WTC11 (cell line): ENCODE results near the gene C20orf144. TPM values are rescaled to one million over a fixed set of nuclear protein-coding genes. Genes with fewer than 3 reads are reported as not detected.

Source experiments
- ATAC-seq: fragments of 200-7000 bp; cut with Tn5 transposase; 2 replicates; pipeline ENCODE4 v1.10.0; 2021; ENCODE audit warnings: mild to moderate bottlenecking, moderate library complexity
- CTCF ChIA-PET: fragments of 300-600 bp; sonication (Branson Sonifier 250); formaldehyde crosslinking; loops from one replicate; lab custom pipeline; 2021; ENCODE audit warnings: antibody characterized with exemption; lab: Charles Lee
- POLR2A ChIA-PET: fragments of 350-600 bp; sonication (Branson Sonifier 250); formaldehyde crosslinking; loops from one replicate; lab custom pipeline; 2021; ENCODE audit warnings: antibody characterized with exemption; lab: Charles Lee
- DNase-seq: peaks from one replicate; pipeline ENCODE4 v3.0.0; 2021; ENCODE audit warnings: low spot score
- H3K27ac Mint-ChIP-seq: 2 replicates; pipeline ENCODE4 v1.8.0; 2021; ENCODE audit warnings: mixed read lengths
- H3K27me3 Mint-ChIP-seq: 2 replicates; pipeline ENCODE4 v1.8.0; 2021; ENCODE audit warnings: low read depth, mild to moderate bottlenecking, moderate library complexity, mixed read lengths
- H3K36me3 Mint-ChIP-seq: 2 replicates; pipeline ENCODE4 v1.8.0; 2021; ENCODE audit warnings: mixed read lengths
- H3K4me1 Mint-ChIP-seq: 2 replicates; pipeline ENCODE4 v1.8.0; 2022; ENCODE audit warnings: mixed read lengths
- H3K4me3 Mint-ChIP-seq: 2 replicates; pipeline ENCODE4 v1.8.0; 2021; ENCODE audit warnings: mild to moderate bottlenecking, moderate library complexity, mixed read lengths
- H3K9me3 Mint-ChIP-seq: 2 replicates; pipeline ENCODE4 v1.8.0; 2021; ENCODE audit warnings: mixed read lengths
- CREB1 ChIP-seq: sonication (generic); formaldehyde crosslinking; IDR thresholded peaks from 2 replicates; pipeline ENCODE4 v1.8.0; 2023; ENCODE audit warnings: mild to moderate bottlenecking, missing genetic modification reagents
- CREM ChIP-seq: sonication (generic); formaldehyde crosslinking; IDR thresholded peaks from 2 replicates; pipeline ENCODE4 v1.8.1; 2022; ENCODE audit warnings: mild to moderate bottlenecking, missing genetic modification reagents, moderate library complexity
- GABPB1 ChIP-seq: sonication (generic); formaldehyde crosslinking; IDR thresholded peaks from 2 replicates; pipeline ENCODE4 v1.8.1; 2023; ENCODE audit warnings: mild to moderate bottlenecking, missing genetic modification reagents
- GTF2I ChIP-seq: fragments of 250-450 bp; sonication (Bioruptor Pico); conservative IDR thresholded peaks from 2 replicates; pipeline ENCODE4 v1.4.0; 2021; ENCODE audit warnings: mild to moderate bottlenecking
- HMGA2 ChIP-seq: fragments of 250-450 bp; sonication (Bioruptor Pico); IDR thresholded peaks from 2 replicates; pipeline ENCODE4 v1.4.0; 2021; ENCODE audit warnings: mild to moderate bottlenecking, moderate library complexity
- KAT7 ChIP-seq: sonication (generic); formaldehyde crosslinking; IDR thresholded peaks from 2 replicates; pipeline ENCODE4 v1.8.1; 2023; ENCODE audit warnings: missing genetic modification reagents, mild to moderate bottlenecking, borderline replicate concordance
- NFYB ChIP-seq: sonication (generic); formaldehyde crosslinking; conservative IDR thresholded peaks from 2 replicates; pipeline ENCODE4 v1.8.0; 2022; ENCODE audit warnings: low read depth, missing genetic modification reagents
- NR1H2 ChIP-seq: sonication (generic); formaldehyde crosslinking; IDR thresholded peaks from 2 replicates; pipeline ENCODE4 v1.9.0; 2021; ENCODE audit warnings: mild to moderate bottlenecking, moderate library complexity, missing genetic modification reagents
- RELA ChIP-seq: sonication (generic); formaldehyde crosslinking; IDR thresholded peaks from 2 replicates; pipeline ENCODE4 v1.8.1; 2022; ENCODE audit warnings: missing genetic modification reagents, mild to moderate bottlenecking, borderline replicate concordance
- SMAD4 ChIP-seq: sonication (generic); formaldehyde crosslinking; IDR thresholded peaks from 2 replicates; pipeline ENCODE4 v1.8.0; 2022; ENCODE audit warnings: mild to moderate bottlenecking, missing genetic modification reagents
- SOX15 ChIP-seq: fragments of 250-450 bp; sonication (Bioruptor Pico); IDR thresholded peaks from 2 replicates; pipeline ENCODE4 v1.9.0; 2021; ENCODE audit warnings: mild to moderate bottlenecking
- SP1 ChIP-seq: sonication (generic); formaldehyde crosslinking; conservative IDR thresholded peaks from 2 replicates; pipeline ENCODE4 v1.8.1; 2022; ENCODE audit warnings: missing genetic modification reagents
- USF1 ChIP-seq: sonication (generic); formaldehyde crosslinking; IDR thresholded peaks from 2 replicates; pipeline ENCODE4 v1.8.0; 2022; ENCODE audit warnings: mild to moderate bottlenecking, missing genetic modification reagents
- ZNF281 ChIP-seq: sonication (generic); formaldehyde crosslinking; IDR thresholded peaks from 2 replicates; pipeline ENCODE4 v1.8.0; 2023; ENCODE audit warnings: mild to moderate bottlenecking, missing genetic modification reagents
- ZNF423 ChIP-seq: fragments of 250-450 bp; sonication (Bioruptor Pico); IDR thresholded peaks from 2 replicates; pipeline ENCODE4 v2.1.2; 2022; ENCODE audit warnings: mild to moderate bottlenecking, moderate library complexity
- ZNF425 ChIP-seq: fragments of 250-450 bp; sonication (Bioruptor Pico); conservative IDR thresholded peaks from 2 replicates; pipeline ENCODE4 v1.9.0; 2021; ENCODE audit warnings: mild to moderate bottlenecking
- ZNF532 ChIP-seq: fragments of 250-450 bp; sonication (Bioruptor Pico); IDR thresholded peaks from 2 replicates; pipeline ENCODE4 v1.9.0; 2021; ENCODE audit warnings: mild to moderate bottlenecking, borderline replicate concordance
- total RNA-seq: library from RNA; stranded (reverse); gene quantifications from 3 replicates; pipeline ENCODE4 v1.2.3, GENCODE V29; 2021
- TF ChIP-seq, protein P1 (sequence below): sonication (generic); formaldehyde crosslinking; conservative IDR thresholded peaks from 2 replicates; pipeline ENCODE4 v1.8.1; 2023; ENCODE audit warnings: mild to moderate bottlenecking, low read depth, missing genetic modification reagents, moderate library complexity
- TF ChIP-seq, protein P2 (sequence below): sonication (generic); formaldehyde crosslinking; IDR thresholded peaks from 2 replicates; pipeline ENCODE4 v1.8.1; 2023; ENCODE audit warnings: mild to moderate bottlenecking, missing genetic modification reagents
- TF ChIP-seq, protein P3 (sequence below): sonication (generic); formaldehyde crosslinking; IDR thresholded peaks from 2 replicates; pipeline ENCODE4 v1.8.1; 2022; ENCODE audit warnings: low read depth, mild to moderate bottlenecking, moderate library complexity, missing genetic modification reagents, borderline replicate concordance

C20orf144 gene
- total RNA-seq, 1 experiment from 2014 or later, result 0.09 TPM

DNA sequence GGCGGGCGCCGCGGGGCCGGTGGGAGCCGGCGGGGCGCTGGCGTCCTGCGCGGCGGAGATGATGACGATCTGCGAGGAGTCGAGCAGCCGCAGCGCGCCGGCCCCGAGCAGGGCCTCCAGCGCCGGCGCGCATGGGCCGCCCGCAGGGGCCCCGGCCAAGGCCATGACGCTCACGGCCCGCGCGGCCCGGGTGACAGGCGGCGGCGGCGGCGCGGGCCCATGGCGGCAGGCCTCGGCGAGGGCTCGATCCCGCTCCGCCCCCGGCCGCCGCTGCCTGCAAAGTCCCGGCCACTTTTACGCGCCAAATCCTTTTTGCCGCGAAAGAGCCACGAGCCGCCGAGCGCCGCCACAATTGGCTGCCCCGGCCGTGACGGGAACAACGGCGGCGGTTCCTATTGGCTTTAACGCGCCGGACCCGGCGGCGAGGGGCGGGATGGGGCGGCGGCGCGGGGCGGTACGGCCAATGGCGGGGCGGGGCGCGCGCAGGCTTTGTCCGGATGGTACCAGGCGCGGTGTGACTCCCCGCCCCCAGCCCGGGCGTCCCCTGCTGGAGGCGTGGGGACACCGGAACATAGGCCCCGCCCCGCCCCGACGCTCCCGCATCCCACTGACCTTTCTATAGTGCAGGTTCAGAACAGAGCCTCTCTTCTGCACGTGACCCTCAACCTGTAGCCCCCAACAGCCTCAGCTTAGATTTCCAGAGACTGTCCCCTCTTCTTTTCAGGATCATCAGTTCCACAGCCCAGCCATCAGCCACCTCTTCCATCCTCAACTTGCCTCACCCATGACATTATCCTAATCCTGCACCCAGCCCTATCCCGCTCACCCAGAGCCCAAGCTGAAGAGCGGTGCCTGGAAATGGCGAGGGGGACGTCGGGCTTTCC is 24.2 kb downstream of the C20orf144 start, which contains the start of gene E2F1:
Gene E2F1, minus strand, starts transcription at position 286 of the 884 bp plus-strand sequence. Its CDS starts 121 bp downstream, at position 165.
- Mint-ChIP-seq H3K9me3 (no peaks in the 10 kb centered on the region), H3K4me3 (peak within 1 kb of the TSS; percentile 81), H3K27me3 (peaks cover 30% of the 10 kb centered on the region), H3K27ac (peak within 1 kb of the TSS; percentile 85), H3K36me3 (no peaks in the 10 kb centered on the region), H3K4me1 (peaks cover 25% of the 10 kb centered on the region)
- ChIA-PET POLR2A (no interaction called here), CTCF (interaction anchor here (0.7 to 2.2 kb wide), 9 partner anchors 9 to 177 kb away, joined by 3 to 32 read pairs (median 4); partner anchors contain the start of genes ACTL10, PXMP4 and ZNF341)
- peak; percentile 98 for DNase-seq
- ATAC-seq, result peak; percentile 91
- TF ChIP-seq, protein P1, sequence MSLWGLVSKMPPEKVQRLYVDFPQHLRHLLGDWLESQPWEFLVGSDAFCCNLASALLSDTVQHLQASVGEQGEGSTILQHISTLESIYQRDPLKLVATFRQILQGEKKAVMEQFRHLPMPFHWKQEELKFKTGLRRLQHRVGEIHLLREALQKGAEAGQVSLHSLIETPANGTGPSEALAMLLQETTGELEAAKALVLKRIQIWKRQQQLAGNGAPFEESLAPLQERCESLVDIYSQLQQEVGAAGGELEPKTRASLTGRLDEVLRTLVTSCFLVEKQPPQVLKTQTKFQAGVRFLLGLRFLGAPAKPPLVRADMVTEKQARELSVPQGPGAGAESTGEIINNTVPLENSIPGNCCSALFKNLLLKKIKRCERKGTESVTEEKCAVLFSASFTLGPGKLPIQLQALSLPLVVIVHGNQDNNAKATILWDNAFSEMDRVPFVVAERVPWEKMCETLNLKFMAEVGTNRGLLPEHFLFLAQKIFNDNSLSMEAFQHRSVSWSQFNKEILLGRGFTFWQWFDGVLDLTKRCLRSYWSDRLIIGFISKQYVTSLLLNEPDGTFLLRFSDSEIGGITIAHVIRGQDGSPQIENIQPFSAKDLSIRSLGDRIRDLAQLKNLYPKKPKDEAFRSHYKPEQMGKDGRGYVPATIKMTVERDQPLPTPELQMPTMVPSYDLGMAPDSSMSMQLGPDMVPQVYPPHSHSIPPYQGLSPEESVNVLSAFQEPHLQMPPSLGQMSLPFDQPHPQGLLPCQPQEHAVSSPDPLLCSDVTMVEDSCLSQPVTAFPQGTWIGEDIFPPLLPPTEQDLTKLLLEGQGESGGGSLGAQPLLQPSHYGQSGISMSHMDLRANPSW (CRISPR knock-in tag), result no peak
- TF ChIP-seq GABPB1 (CRISPR knock-in tag) (peak; percentile 83), NR1H2 (CRISPR knock-in tag) (no peak), CREB1 (CRISPR knock-in tag) (no peak), ZNF281 (CRISPR knock-in tag) (no peak), CREM (CRISPR knock-in tag) (peak; percentile 73; the same call in 1 of the 2 replicates), SOX15 (no peak), HMGA2 (CRISPR knock-in tag) (no peak), ZNF425 (CRISPR knock-in tag) (no peak), GTF2I (no peak), RELA (CRISPR knock-in tag) (0 out of 2 replicates have a peak, but pooled peaks have one; percentile 36), SMAD4 (CRISPR knock-in tag) (no peak), USF1 (CRISPR knock-in tag) (peak; percentile 77), ZNF423 (no peak), KAT7 (CRISPR knock-in tag) (no peak), SP1 (peak; percentile 88), NFYB (CRISPR knock-in tag) (peak; percentile 83), ZNF532 (no peak)
- TF ChIP-seq, protein P2, sequence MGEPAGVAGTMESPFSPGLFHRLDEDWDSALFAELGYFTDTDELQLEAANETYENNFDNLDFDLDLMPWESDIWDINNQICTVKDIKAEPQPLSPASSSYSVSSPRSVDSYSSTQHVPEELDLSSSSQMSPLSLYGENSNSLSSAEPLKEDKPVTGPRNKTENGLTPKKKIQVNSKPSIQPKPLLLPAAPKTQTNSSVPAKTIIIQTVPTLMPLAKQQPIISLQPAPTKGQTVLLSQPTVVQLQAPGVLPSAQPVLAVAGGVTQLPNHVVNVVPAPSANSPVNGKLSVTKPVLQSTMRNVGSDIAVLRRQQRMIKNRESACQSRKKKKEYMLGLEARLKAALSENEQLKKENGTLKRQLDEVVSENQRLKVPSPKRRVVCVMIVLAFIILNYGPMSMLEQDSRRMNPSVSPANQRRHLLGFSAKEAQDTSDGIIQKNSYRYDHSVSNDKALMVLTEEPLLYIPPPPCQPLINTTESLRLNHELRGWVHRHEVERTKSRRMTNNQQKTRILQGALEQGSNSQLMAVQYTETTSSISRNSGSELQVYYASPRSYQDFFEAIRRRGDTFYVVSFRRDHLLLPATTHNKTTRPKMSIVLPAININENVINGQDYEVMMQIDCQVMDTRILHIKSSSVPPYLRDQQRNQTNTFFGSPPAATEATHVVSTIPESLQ (CRISPR knock-in tag), result no peak
- TF ChIP-seq, protein P3, sequence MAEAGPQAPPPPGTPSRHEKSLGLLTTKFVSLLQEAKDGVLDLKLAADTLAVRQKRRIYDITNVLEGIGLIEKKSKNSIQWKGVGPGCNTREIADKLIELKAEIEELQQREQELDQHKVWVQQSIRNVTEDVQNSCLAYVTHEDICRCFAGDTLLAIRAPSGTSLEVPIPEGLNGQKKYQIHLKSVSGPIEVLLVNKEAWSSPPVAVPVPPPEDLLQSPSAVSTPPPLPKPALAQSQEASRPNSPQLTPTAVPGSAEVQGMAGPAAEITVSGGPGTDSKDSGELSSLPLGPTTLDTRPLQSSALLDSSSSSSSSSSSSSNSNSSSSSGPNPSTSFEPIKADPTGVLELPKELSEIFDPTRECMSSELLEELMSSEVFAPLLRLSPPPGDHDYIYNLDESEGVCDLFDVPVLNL (CRISPR knock-in tag), result peak; percentile 72; the same call in 1 of the 2 replicates
